ENCODE data around the gene CD200R1.

GRCh38 chr3:112974894-112975293 lies at the start of gene CD200R1:
- TF ChIP-seq ZIC2 (tag by site-specific recombination; IDR thresholded peaks at IDR 0.05): no peak
- TF ChIP-seq CTCF (tag by site-specific recombination; IDR thresholded peaks at IDR 0.05): no peak
- TF ChIP-seq ZNF654 (tag by site-specific recombination; IDR thresholded peaks at IDR 0.05; ENCODE audit: low read depth): no peak
- TF ChIP-seq ZNF510 (tag by site-specific recombination; IDR thresholded peaks at IDR 0.05; ENCODE audit: insufficient replicate concordance): no peak
- no peak for TF ChIP-seq ZBTB7A (tag by site-specific recombination; IDR thresholded peaks at IDR 0.05; ENCODE audit: low read depth)
- TF ChIP-seq ZNF830 (tag by site-specific recombination; IDR thresholded peaks at IDR 0.05; ENCODE audit: low read depth): no peak
- TF ChIP-seq BCL6B (tag by site-specific recombination; IDR thresholded peaks at IDR 0.05): no peak
- TF ChIP-seq ZNF394 (tag by site-specific recombination; IDR thresholded peaks at IDR 0.05; ENCODE audit: borderline replicate concordance): no peak
- no peak for TF ChIP-seq ZNF121 (tag by site-specific recombination; IDR thresholded peaks at IDR 0.05)
- TF ChIP-seq ZNF112 (tag by site-specific recombination; IDR thresholded peaks at IDR 0.05): no peak
- no peak for TF ChIP-seq PBX3 (CRISPR knock-in tag; IDR thresholded peaks at IDR 0.05)
- TF ChIP-seq ZNF391 (tag by site-specific recombination; IDR thresholded peaks at IDR 0.05; ENCODE audit: borderline replicate concordance, low read depth): no peak
- no peak for TF ChIP-seq ZNF433 (tag by site-specific recombination; IDR thresholded peaks at IDR 0.05; ENCODE audit: low read depth)
